Body of pancreas (tissue), 4 donors: Measurements from ENCODE around the gene DNAH10.

Experiments used
- CTCF ChIP-seq, 7 experiments: fragments of 450-650 bp in 4 of 7; fragments of 200-600 bp in 3 of 7; sonication (generic) in 3 of 7; IDR thresholded peaks; one replicate each; pipeline ENCODE4 v1.5.1; 2016 to 2019; ENCODE audit warnings: antibody characterized with exemption in 7 of 7
- POLR2A ChIP-seq, 3 donors: fragments of 450-650 bp; IDR thresholded peaks; one replicate each; pipeline ENCODE4 v1.6.1; 2016; ENCODE audit warnings: antibody characterized with exemption in 3 of 3, mild to moderate bottlenecking in 2 of 3

GRCh38 chr12:123891516-123892179, 129.5 kb downstream of the DNAH10 start:
- TF ChIP-seq CTCF (IDR thresholded peaks at IDR 0.05) (no peak), POLR2A (IDR thresholded peaks at IDR 0.05) (no peak)
